GM18873 (cell line): ENCODE data around the gene MSANTD2.
A peak's percentile ranks its signal among the peaks of the same experiment; 100 is the strongest.

Experiments used
- ATAC-seq: cut with Tn5 transposase; IDR thresholded peaks from one replicate; pipeline ENCODE4 v1.9.1; 2021; ENCODE audit warnings: mild to moderate bottlenecking, moderate library complexity, moderate number of reproducible peaks; ENCODE audit not compliant: unreplicated experiment, low FRiP score

Gene MSANTD2

GRCh38 chr11:124756033-124756752 lies 44.0 kb downstream of the MSANTD2 start:
- no peak for ATAC-seq

- no peak for ATAC-seq
Observed at GRCh38 chr11:124754710-124755109, 45.5 kb downstream of the MSANTD2 start.

- ATAC-seq = no peak
Observed at GRCh38 chr11:124754309-124754708, 45.9 kb downstream of the MSANTD2 start.

- no peak for ATAC-seq
Observed at GRCh38 chr11:124753624-124754023, 46.6 kb downstream of the MSANTD2 start.

- ATAC-seq = no peak
Observed at GRCh38 chr11:124753205-124753604, 47.0 kb downstream of the MSANTD2 start.

GRCh38 chr11:124752471-124753102 lies 47.6 kb downstream of the MSANTD2 start:
- ATAC-seq = no peak

GRCh38 chr11:124751741-124752470 lies 48.3 kb downstream of the MSANTD2 start, which contains the start of gene VSIG2:
TSS of gene VSIG2 (minus strand) at chr11:124752255. CDS start at chr11:124752137, 118 bp downstream.
- ATAC-seq = no peak

GRCh38 chr11:124751391-124751740 lies 48.8 kb downstream of the MSANTD2 start:
- no peak for ATAC-seq

GRCh38 chr11:124749912-124750311 lies 50.3 kb downstream of the MSANTD2 start:
- ATAC-seq = no peak

GRCh38 chr11:124748481-124749343 lies 51.5 kb downstream of the MSANTD2 start:
- ATAC-seq = no peak

- no peak for ATAC-seq
Observed at GRCh38 chr11:124748100-124748418, 52.1 kb downstream of the MSANTD2 start.

GRCh38 chr11:124747406-124748099 lies 52.7 kb downstream of the MSANTD2 start:
- no peak for ATAC-seq

- peak; percentile 88 for ATAC-seq
Observed at GRCh38 chr11:124746621-124747243, 53.5 kb downstream of the MSANTD2 start.

GRCh38 chr11:124745835-124746620 lies 54.2 kb downstream of the MSANTD2 start:
- ATAC-seq = no peak

- no peak for ATAC-seq
Observed at GRCh38 chr11:124745270-124745834, 54.9 kb downstream of the MSANTD2 start.

- no peak for ATAC-seq
Observed at GRCh38 chr11:124743050-124743449, 57.2 kb downstream of the MSANTD2 start.

GRCh38 chr11:124742555-124742954 lies 57.7 kb downstream of the MSANTD2 start:
- no peak for ATAC-seq

- peak; percentile 36 for ATAC-seq
Observed at GRCh38 chr11:124740277-124740882, 59.8 kb downstream of the MSANTD2 start.
